ENCODE data around the gene SMIM26. TPM values are rescaled to one million over a fixed set of nuclear protein-coding genes. Genes with fewer than 3 reads are reported as not detected.

The SMIM26 gene
- total RNA-seq, 1 experiment from 2014 or later = 99.3 TPM

- Mint-ChIP-seq H3K27ac (ENCODE audit: unreplicated experiment) (peak overlapping the region; percentile 74), H3K9me3 (ENCODE audit: unreplicated experiment) (peaks cover 11% of the 10 kb centered on the region), H3K4me3 (ENCODE audit: unreplicated experiment) (peak overlapping the region; percentile 84), H3K36me3 (ENCODE audit: insufficient read depth, unreplicated experiment) (peaks cover 37% of the 10 kb centered on the region), H3K4me1 (ENCODE audit: low read depth, unreplicated experiment) (no peaks in the 10 kb centered on the region), H3K27me3 (ENCODE audit: insufficient read depth, unreplicated experiment) (no peaks in the 10 kb centered on the region)
- no peaks in the 10 kb centered on the region for H3K27me3 ChIP-seq (replicated peaks; ENCODE audit: control insufficient read depth, insufficient read depth, low read length)
- H3K36me3 ChIP-seq (ENCODE audit: control insufficient read depth, insufficient read depth, low read length) = no peaks in the 10 kb centered on the region; the same call in none of the 2 replicates
- TF ChIP-seq CTCF (IDR thresholded peaks at IDR 0.05; ENCODE audit: insufficient read depth in 1 of 2, low read depth in 1 of 2, low read length in 1 of 2, severe bottlenecking in 1 of 2, unreplicated experiment in 1 of 2) = no peak
- H3K4me1 ChIP-seq = no peaks in the 10 kb centered on the region
- no peaks in the 10 kb centered on the region for H3K9me3 ChIP-seq
- intact Hi-C loops (cut with micrococcal nuclease; ENCODE audit: unreplicated experiment) = loop anchor here (1.0 to 10.0 kb wide), 3 partner anchors 20 to 153 kb away; partner anchors contain the start of gene SEC23B
- ChIA-PET POLR2A (interaction anchor here (1.5 kb wide), 1 partner anchor 60 kb away, joined by 12 read pairs; the partner anchor contains the start of gene SEC23B), CTCF (no interaction called here)
- DNase-seq = no peak
- BruUV-seq (replicated peaks) = TSS peak; percentile 91
- peak overlapping the region; percentile 59 for H3K4me3 ChIP-seq (ENCODE audit: low read depth, low read length)
Measured at GRCh38 chr20:18567739-18568091, 483 bp downstream of the SMIM26 start.

GRCh38 chr20:18571009-18571408 is 3.8 kb downstream of the SMIM26 start:
- no peaks in the 10 kb centered on the region for H3K27me3 Mint-ChIP-seq (ENCODE audit: insufficient read depth, unreplicated experiment)
- CTCF ChIA-PET = no interaction called here
- no peak for DNase-seq
- no TSS peak for BruUV-seq (replicated peaks)
- POLR2A ChIA-PET = no interaction called here
- Histone ChIP-seq H3K4me1 (no peaks in the 10 kb centered on the region), H3K36me3 (ENCODE audit: control insufficient read depth, insufficient read depth, low read length) (no peaks in the 10 kb centered on the region; the same call in 1 of the 2 replicates), H3K4me3 (ENCODE audit: low read depth, low read length) (no peak overlapping the region), H3K27me3 (replicated peaks; ENCODE audit: control insufficient read depth, insufficient read depth, low read length) (no peaks in the 10 kb centered on the region), H3K9me3 (no peaks in the 10 kb centered on the region)
- TF ChIP-seq CTCF (IDR thresholded peaks at IDR 0.05; ENCODE audit: insufficient read depth in 1 of 2, low read depth in 1 of 2, low read length in 1 of 2, severe bottlenecking in 1 of 2, unreplicated experiment in 1 of 2) = no peak
- H3K4me3 Mint-ChIP-seq (ENCODE audit: unreplicated experiment) = no peak overlapping the region
- no peak overlapping the region for H3K27ac Mint-ChIP-seq (ENCODE audit: unreplicated experiment)
- H3K36me3 Mint-ChIP-seq (ENCODE audit: insufficient read depth, unreplicated experiment) = peaks cover 35% of the 10 kb centered on the region
- intact Hi-C loops (cut with micrococcal nuclease; ENCODE audit: unreplicated experiment) = no loop called here
- H3K4me1 Mint-ChIP-seq (ENCODE audit: low read depth, unreplicated experiment) = no peaks in the 10 kb centered on the region
- peaks cover 11% of the 10 kb centered on the region for H3K9me3 Mint-ChIP-seq (ENCODE audit: unreplicated experiment)

GRCh38 chr20:18571578-18571977 is 4.3 kb downstream of the SMIM26 start:
- no peak for DNase-seq
- intact Hi-C loops (cut with micrococcal nuclease; ENCODE audit: unreplicated experiment) = no loop called here
- H3K4me3 Mint-ChIP-seq (ENCODE audit: unreplicated experiment) = no peak overlapping the region
- Histone ChIP-seq H3K4me3 (ENCODE audit: low read depth, low read length) (no peak overlapping the region), H3K4me1 (0 out of 2 replicates have a peak, but pooled peaks cover under 1% of the 10 kb centered on the region), H3K9me3 (no peaks in the 10 kb centered on the region), H3K27me3 (replicated peaks; ENCODE audit: control insufficient read depth, insufficient read depth, low read length) (no peaks in the 10 kb centered on the region), H3K36me3 (ENCODE audit: control insufficient read depth, insufficient read depth, low read length) (no peaks in the 10 kb centered on the region; the same call in 1 of the 2 replicates)
- H3K27ac Mint-ChIP-seq (ENCODE audit: unreplicated experiment) = no peak overlapping the region
- no peak for TF ChIP-seq CTCF (IDR thresholded peaks at IDR 0.05; ENCODE audit: insufficient read depth in 1 of 2, low read depth in 1 of 2, low read length in 1 of 2, severe bottlenecking in 1 of 2, unreplicated experiment in 1 of 2)
- no TSS peak for BruUV-seq (replicated peaks)
- POLR2A ChIA-PET = no interaction called here
- H3K9me3 Mint-ChIP-seq (ENCODE audit: unreplicated experiment) = peaks cover 11% of the 10 kb centered on the region
- CTCF ChIA-PET = no interaction called here
- no peaks in the 10 kb centered on the region for H3K4me1 Mint-ChIP-seq (ENCODE audit: low read depth, unreplicated experiment)
- no peaks in the 10 kb centered on the region for H3K27me3 Mint-ChIP-seq (ENCODE audit: insufficient read depth, unreplicated experiment)
- H3K36me3 Mint-ChIP-seq (ENCODE audit: insufficient read depth, unreplicated experiment) = peaks cover 32% of the 10 kb centered on the region

Data from Caco-2 (cell line).